Measurements from ENCODE around the gene ECHDC3.
"Not testable (repeated sequence)": the region's sequence is repeated elsewhere in the genome, so short reads cannot be mapped to it uniquely, and the experiment has no call there.

The ECHDC3 gene

GRCh38 chr10:11705722-11706121, 36.5 kb upstream of the ECHDC3 start:
- no peaks in the 10 kb centered on the region for H3K36me3 ChIP-seq (ENCODE audit: control insufficient read depth, insufficient read depth, low read length, severe bottlenecking)
- H3K4me3 ChIP-seq (ENCODE audit: low read length), result no peak overlapping the region
- no peak overlapping the region for H3K9ac ChIP-seq (ENCODE audit: low read length)
- no peaks in the 10 kb centered on the region for H3K4me1 ChIP-seq (ENCODE audit: control insufficient read depth, insufficient read depth, low read length)
- peaks cover 22% of the 10 kb centered on the region for H3K27me3 ChIP-seq (replicated peaks; ENCODE audit: control insufficient read depth, insufficient read depth, low read length)
- DNase-seq (ENCODE audit: low read depth), result no peak
- no peaks in the 10 kb centered on the region for H3K9me3 ChIP-seq (ENCODE audit: control insufficient read depth, low read length)

- DNase-seq (ENCODE audit: low read depth), result no peak
- peaks cover 22% of the 10 kb centered on the region for H3K27me3 ChIP-seq (replicated peaks; ENCODE audit: control insufficient read depth, insufficient read depth, low read length)
- H3K36me3 ChIP-seq (ENCODE audit: control insufficient read depth, insufficient read depth, low read length, severe bottlenecking), result no peaks in the 10 kb centered on the region
- no peak overlapping the region for H3K4me3 ChIP-seq (ENCODE audit: low read length)
- H3K4me1 ChIP-seq (ENCODE audit: control insufficient read depth, insufficient read depth, low read length), result no peaks in the 10 kb centered on the region
- no peak overlapping the region for H3K9ac ChIP-seq (ENCODE audit: low read length)
- H3K9me3 ChIP-seq (ENCODE audit: control insufficient read depth, low read length), result no peaks in the 10 kb centered on the region
Measured at GRCh38 chr10:11706895-11707567, 35.2 kb upstream of the ECHDC3 start.

GRCh38 chr10:11707624-11708350, 34.4 kb upstream of the ECHDC3 start:
- Histone ChIP-seq H3K4me3 (ENCODE audit: low read length) (no peak overlapping the region), H3K9ac (ENCODE audit: low read length) (no peak overlapping the region), H3K9me3 (ENCODE audit: control insufficient read depth, low read length) (no peaks in the 10 kb centered on the region), H3K36me3 (ENCODE audit: control insufficient read depth, insufficient read depth, low read length, severe bottlenecking) (no peaks in the 10 kb centered on the region), H3K27me3 (replicated peaks; ENCODE audit: control insufficient read depth, insufficient read depth, low read length) (peaks cover 25% of the 10 kb centered on the region), H3K4me1 (ENCODE audit: control insufficient read depth, insufficient read depth, low read length) (no peaks in the 10 kb centered on the region)
- DNase-seq (ENCODE audit: low read depth), result no peak

- DNase-seq (ENCODE audit: low read depth); H3K36me3 ChIP-seq (ENCODE audit: control insufficient read depth, insufficient read depth, low read length, severe bottlenecking); H3K4me1 ChIP-seq (ENCODE audit: control insufficient read depth, insufficient read depth, low read length); H3K4me3 ChIP-seq (ENCODE audit: low read length); H3K9ac ChIP-seq (ENCODE audit: low read length); H3K9me3 ChIP-seq (ENCODE audit: control insufficient read depth, low read length): not testable (repeated sequence)
- peaks cover 31% of the 10 kb centered on the region for H3K27me3 ChIP-seq (replicated peaks; ENCODE audit: control insufficient read depth, insufficient read depth, low read length)
Measured at GRCh38 chr10:11708801-11709200, 33.4 kb upstream of the ECHDC3 start.

- no peak for DNase-seq (ENCODE audit: low read depth)
- Histone ChIP-seq H3K36me3 (ENCODE audit: control insufficient read depth, insufficient read depth, low read length, severe bottlenecking) (no peaks in the 10 kb centered on the region), H3K4me1 (ENCODE audit: control insufficient read depth, insufficient read depth, low read length) (peaks cover 7% of the 10 kb centered on the region), H3K9me3 (ENCODE audit: control insufficient read depth, low read length) (peaks cover 11% of the 10 kb centered on the region), H3K4me3 (ENCODE audit: low read length) (no peak overlapping the region), H3K27me3 (replicated peaks; ENCODE audit: control insufficient read depth, insufficient read depth, low read length) (peaks cover 31% of the 10 kb centered on the region), H3K9ac (ENCODE audit: low read length) (no peak overlapping the region)
Measured at GRCh38 chr10:11712744-11713143, 29.4 kb upstream of the ECHDC3 start.

- Histone ChIP-seq H3K27me3 (replicated peaks; ENCODE audit: control insufficient read depth, insufficient read depth, low read length) (peaks cover 25% of the 10 kb centered on the region), H3K9ac (ENCODE audit: low read length) (no peak overlapping the region), H3K4me1 (ENCODE audit: control insufficient read depth, insufficient read depth, low read length) (peaks cover 7% of the 10 kb centered on the region), H3K36me3 (ENCODE audit: control insufficient read depth, insufficient read depth, low read length, severe bottlenecking) (no peaks in the 10 kb centered on the region), H3K4me3 (ENCODE audit: low read length) (no peak overlapping the region), H3K9me3 (ENCODE audit: control insufficient read depth, low read length) (peaks cover 14% of the 10 kb centered on the region)
- no peak for DNase-seq (ENCODE audit: low read depth)
Measured at GRCh38 chr10:11713186-11713743, 28.9 kb upstream of the ECHDC3 start.

- Histone ChIP-seq H3K9ac (ENCODE audit: low read length) (no peak overlapping the region), H3K9me3 (ENCODE audit: control insufficient read depth, low read length) (peaks cover 14% of the 10 kb centered on the region), H3K4me3 (ENCODE audit: low read length) (no peak overlapping the region), H3K36me3 (ENCODE audit: control insufficient read depth, insufficient read depth, low read length, severe bottlenecking) (no peaks in the 10 kb centered on the region), H3K27me3 (replicated peaks; ENCODE audit: control insufficient read depth, insufficient read depth, low read length) (peaks cover 24% of the 10 kb centered on the region), H3K4me1 (ENCODE audit: control insufficient read depth, insufficient read depth, low read length) (peaks cover 7% of the 10 kb centered on the region)
- no peak for DNase-seq (ENCODE audit: low read depth)
Measured at GRCh38 chr10:11713963-11714362, 28.2 kb upstream of the ECHDC3 start.

- no peak overlapping the region for H3K9ac ChIP-seq (ENCODE audit: low read length)
- H3K36me3 ChIP-seq (ENCODE audit: control insufficient read depth, insufficient read depth, low read length, severe bottlenecking), result no peaks in the 10 kb centered on the region
- peaks cover 7% of the 10 kb centered on the region for H3K4me1 ChIP-seq (ENCODE audit: control insufficient read depth, insufficient read depth, low read length)
- DNase-seq (ENCODE audit: low read depth), result no peak
- peaks cover 14% of the 10 kb centered on the region for H3K9me3 ChIP-seq (ENCODE audit: control insufficient read depth, low read length)
- H3K27me3 ChIP-seq (replicated peaks; ENCODE audit: control insufficient read depth, insufficient read depth, low read length), result peaks cover 20% of the 10 kb centered on the region
- H3K4me3 ChIP-seq (ENCODE audit: low read length), result no peak overlapping the region
Measured at GRCh38 chr10:11714750-11715365, 27.3 kb upstream of the ECHDC3 start.

GRCh38 chr10:11715815-11716494, 26.2 kb upstream of the ECHDC3 start:
- no peak overlapping the region for H3K4me3 ChIP-seq (ENCODE audit: low read length)
- H3K9me3 ChIP-seq (ENCODE audit: control insufficient read depth, low read length), result peaks cover 14% of the 10 kb centered on the region
- H3K36me3 ChIP-seq (ENCODE audit: control insufficient read depth, insufficient read depth, low read length, severe bottlenecking), result no peaks in the 10 kb centered on the region
- H3K27me3 ChIP-seq (replicated peaks; ENCODE audit: control insufficient read depth, insufficient read depth, low read length), result peaks cover 18% of the 10 kb centered on the region
- H3K4me1 ChIP-seq (ENCODE audit: control insufficient read depth, insufficient read depth, low read length), result peaks cover 7% of the 10 kb centered on the region
- DNase-seq (ENCODE audit: low read depth), result no peak
- no peak overlapping the region for H3K9ac ChIP-seq (ENCODE audit: low read length)

GRCh38 chr10:11716686-11717085, 25.5 kb upstream of the ECHDC3 start:
- peaks cover 14% of the 10 kb centered on the region for H3K9me3 ChIP-seq (ENCODE audit: control insufficient read depth, low read length)
- DNase-seq (ENCODE audit: low read depth), result no peak
- H3K4me1 ChIP-seq (ENCODE audit: control insufficient read depth, insufficient read depth, low read length), result peaks cover 7% of the 10 kb centered on the region
- H3K36me3 ChIP-seq (ENCODE audit: control insufficient read depth, insufficient read depth, low read length, severe bottlenecking), result no peaks in the 10 kb centered on the region
- no peak overlapping the region for H3K4me3 ChIP-seq (ENCODE audit: low read length)
- H3K9ac ChIP-seq (ENCODE audit: low read length), result no peak overlapping the region
- H3K27me3 ChIP-seq (replicated peaks; ENCODE audit: control insufficient read depth, insufficient read depth, low read length), result peaks cover 18% of the 10 kb centered on the region
